Occipital lobe (tissue), 2 donors: ENCODE results near the gene KCNH1. TPM values are rescaled to one million over a fixed set of nuclear protein-coding genes. Genes with fewer than 3 reads are reported as not detected.
"Not testable (repeated sequence)": the region's sequence is repeated elsewhere in the genome, so short reads cannot be mapped to it uniquely, and the experiment has no call there.

Experiments
- DNase-seq: peaks from one replicate; lab custom pipeline; 2025; lab: John Stamatoyannopoulos, UW
- total RNA-seq: library from RNA; depleted of rRNA; stranded (reverse); fragments of >200 nt; gene quantifications from one replicate; pipeline ENCODE4 v1.2.3, GENCODE V29; 2014

KCNH1 gene
- total RNA-seq, 1 donor from 2014 or later = 5.1 TPM

DNA sequence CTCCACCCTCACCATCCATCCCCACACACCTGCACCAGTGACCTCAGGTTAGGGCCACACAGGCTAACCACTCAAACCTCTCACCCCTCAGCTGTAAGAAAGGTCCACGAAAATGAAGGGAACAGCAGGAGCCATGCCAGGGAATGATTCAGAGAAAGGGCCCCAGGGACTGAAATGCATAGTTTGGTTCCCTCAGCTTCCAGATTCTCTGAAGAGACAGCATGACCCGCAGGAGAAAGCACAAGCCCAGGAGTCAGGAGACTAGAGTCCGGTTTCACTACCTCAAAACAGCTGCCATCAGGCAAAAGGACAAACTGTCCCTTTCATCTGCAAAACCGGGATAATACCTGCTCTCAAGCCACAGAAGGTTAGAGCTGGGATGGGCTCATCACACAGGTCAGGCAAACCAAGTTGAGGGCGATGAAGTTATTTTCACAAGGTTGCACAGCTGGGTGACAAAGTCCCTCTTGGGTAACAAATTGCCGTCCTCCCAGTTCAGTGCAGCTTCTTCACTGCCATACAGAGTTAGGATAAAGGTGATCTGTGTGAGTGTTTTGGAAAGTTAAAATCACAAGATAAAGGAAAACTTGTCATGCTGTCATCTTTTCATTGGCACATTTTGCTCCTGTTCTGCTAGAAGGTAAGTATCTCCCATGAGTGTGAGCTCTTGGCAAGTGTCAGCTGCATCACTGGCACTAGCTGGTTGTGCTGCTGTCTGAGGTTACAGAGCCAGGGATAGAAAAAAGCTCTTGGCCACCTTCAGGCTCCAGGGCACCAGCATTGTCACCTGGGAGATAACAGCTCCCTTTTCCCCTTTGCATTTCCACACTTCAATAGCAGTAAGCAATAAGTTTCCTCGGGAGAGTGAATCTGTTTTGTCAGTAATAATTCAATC is 120.4 kb downstream of the KCNH1 start:
- DNase-seq = no peak

DNA sequence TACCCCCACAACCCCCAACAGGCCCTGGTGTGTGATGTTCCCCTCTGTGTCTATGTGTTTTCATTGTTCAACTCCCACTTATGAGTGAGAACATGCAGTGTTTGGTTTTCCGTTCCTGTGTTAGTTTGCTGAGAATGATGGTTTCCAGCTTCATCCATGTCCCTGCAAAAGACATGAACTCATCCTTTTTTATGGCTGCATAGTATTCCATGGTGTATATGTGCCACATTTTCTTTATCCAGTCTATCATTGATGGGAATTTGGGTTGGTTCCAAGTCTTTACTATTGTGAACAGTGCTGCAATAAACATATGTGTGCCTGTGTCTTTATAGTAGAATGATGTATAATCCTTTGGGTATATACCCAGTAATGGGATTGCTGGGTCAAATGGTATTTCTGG is 122.8 kb downstream of the KCNH1 start:
- not testable (repeated sequence) for DNase-seq

DNA sequence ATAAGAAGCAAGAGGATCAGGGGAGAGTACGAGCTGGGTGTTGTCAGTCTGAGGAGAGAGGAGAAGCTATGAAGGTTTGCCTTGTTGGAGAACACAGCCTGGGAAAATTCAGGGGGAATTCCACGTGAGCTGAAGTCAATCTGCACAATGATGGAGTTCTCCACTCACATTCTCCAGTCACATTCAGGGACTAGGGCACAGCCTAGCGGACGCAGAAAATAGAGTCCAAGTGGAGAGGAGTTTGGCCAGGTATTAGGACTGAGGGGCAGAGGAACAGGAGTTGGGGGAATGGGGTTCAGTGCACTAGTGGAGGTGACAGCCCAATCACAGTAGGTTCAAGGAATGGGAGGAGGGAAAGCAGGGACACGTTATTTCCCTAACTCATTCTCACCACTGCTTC is 124.0 kb downstream of the KCNH1 start:
- DNase-seq = no peak

DNA sequence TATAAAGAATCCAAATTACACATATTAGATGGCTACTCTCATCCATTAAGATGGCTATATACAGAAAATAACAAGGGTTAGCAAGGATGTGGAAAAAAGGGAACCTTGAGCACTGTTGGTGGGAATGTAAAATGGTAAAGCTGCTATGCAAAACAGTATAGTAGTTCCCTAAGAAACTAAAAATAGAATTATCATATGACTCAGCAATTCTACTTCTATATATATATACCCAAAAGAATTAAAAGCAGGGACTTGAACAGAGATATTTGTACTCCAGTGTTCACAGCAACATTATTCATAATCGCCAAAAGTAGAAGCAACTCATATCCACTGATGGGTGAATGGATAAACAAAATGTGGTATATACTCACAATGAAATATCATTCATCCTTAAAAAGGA is 126.1 kb downstream of the KCNH1 start:
- DNase-seq = no peak

DNA sequence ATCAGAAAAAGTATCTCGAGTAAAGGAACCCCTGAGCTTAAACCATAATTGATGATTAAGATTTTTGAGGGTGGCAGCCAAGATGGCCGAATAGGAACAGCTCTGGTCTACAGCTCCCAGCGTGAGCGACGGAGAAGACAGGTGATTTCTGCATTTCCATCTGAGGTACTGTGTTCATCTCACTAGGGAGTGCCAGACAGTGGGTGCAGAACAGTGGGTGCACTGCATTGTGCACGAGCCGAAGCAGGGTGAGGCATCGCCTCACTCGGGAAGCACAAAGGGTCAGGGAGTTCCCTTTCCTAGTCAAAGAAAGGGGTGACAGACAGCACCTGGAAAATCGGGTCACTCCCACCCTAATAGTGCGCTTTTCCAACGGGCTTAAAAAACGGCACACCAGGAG is 138.0 kb downstream of the KCNH1 start:
- not testable (repeated sequence) for DNase-seq

DNA sequence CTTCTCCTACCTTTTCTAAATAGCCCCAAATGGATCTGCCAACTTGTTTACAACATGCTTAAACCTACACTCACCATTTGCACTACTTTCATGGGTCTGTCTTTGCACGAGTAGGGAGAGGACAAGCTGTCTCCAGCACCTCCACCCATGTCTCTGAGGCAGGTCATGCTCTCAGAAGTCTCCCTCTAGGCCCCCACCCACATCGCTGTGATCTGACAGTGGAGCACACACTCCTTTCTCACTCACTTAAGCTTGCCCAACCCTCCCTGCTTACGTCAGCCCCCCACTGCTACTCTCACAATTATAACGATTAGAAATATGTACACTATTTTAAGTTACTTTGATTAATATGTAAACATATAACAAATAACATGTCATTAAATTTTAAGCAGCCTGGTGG is 141.1 kb downstream of the KCNH1 start:
- DNase-seq = no peak

- no peak for DNase-seq
Measured at GRCh38 chr1:210989905-210990304, 144.0 kb downstream of the KCNH1 start.

- DNase-seq = peak; percentile 18
Measured at GRCh38 chr1:210981490-210981889, 152.5 kb downstream of the KCNH1 start.

- DNase-seq = no peak
Measured at GRCh38 chr1:210980082-210980481, 153.9 kb downstream of the KCNH1 start.

DNA sequence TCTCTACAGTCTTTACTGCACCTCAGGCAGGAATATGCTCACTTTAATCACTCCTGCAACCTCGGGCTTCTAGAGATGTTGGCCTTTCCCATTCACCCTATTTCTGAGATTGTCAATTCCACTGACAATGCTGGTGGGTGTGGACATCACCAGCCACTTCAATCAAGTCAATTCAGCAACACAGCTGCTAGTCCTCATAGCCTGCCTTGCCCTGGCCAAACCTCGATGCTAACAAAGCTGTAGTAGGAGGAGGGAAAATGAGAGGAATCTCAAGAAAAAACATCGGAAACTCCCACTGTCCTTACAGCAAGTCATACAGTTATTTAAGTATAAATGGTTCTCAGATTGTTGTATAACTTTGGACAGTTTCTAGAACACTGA is 155.0 kb downstream of the KCNH1 start:
- no peak for DNase-seq

DNA sequence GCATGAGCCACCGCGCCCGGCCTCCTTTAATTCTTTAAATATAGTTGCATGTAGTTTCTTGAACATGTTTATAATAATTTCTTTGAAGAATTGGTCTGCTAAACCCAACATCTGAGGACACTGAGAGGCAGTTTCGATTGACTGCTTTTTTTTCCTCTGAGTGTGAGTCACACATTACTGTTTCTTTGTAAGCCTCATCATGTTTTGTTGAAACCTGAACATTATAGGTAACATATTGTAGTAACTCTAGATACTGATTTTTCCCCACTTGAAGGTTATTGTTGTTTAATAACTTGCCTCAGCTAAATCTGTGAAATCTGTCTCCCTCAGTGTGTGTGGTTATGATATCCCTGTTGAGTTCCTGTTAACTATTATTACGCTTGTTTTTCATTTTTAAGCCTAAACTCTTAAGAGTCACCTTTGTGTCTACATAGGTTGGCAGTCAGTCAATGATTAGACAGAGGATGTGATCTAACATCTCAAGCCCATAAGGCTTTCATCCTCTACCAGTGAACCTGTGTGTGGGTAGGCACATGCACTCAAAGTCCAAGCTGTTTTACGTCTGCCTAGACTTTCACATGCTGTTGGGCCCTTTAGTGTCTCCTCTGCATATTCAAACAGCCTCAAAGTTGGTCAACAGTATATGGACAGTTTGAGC is 155.5 kb downstream of the KCNH1 start:
- DNase-seq = no peak

DNA sequence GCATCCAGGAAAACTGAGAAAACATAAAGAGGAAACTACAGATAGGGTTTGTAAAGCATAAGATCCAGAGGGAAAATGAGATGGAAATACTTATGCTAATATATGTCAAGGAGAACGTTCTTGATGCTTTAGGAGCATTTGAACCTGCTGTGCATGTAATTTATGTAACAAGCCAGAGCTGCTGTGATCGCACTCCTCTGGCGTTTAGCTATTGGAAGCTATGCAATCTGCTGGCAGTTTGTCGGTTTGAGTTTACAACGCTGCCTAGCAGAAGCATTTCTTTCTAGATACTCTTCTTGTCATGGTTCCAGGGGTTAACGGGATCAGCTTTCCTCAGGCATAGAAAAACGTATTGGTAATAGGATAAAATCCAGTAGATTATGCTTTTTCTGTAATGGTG is 182.7 kb downstream of the KCNH1 start:
- DNase-seq = no peak

DNA sequence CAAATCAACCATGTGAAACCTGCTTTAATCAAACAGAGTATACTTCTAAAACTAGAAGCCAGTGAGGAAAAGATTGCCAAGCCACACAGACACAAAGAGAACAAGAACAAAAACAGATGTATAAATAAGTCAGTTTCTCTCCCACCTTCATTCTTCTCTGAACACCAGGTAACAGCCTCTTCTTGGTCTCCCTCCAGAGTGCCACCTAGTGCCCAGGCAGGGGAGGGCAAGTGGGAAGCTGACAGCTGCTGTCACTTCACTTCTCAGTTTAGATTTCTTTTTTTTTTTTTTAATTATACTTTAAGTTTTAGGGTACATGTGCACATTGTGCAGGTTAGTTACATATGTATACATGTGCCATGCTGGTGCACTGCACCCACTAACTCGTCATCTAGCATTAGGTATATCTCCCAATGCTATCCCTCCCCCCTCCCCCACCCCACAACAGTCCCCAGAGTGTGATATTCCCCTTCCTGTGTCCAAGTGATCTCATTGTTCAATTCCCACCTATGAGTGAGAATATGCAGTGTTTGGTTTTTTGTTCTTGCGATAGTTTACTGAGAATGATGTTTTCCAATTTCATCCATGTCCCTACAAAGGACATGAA is 183.9 kb downstream of the KCNH1 start:
- DNase-seq = not testable (repeated sequence)

DNA sequence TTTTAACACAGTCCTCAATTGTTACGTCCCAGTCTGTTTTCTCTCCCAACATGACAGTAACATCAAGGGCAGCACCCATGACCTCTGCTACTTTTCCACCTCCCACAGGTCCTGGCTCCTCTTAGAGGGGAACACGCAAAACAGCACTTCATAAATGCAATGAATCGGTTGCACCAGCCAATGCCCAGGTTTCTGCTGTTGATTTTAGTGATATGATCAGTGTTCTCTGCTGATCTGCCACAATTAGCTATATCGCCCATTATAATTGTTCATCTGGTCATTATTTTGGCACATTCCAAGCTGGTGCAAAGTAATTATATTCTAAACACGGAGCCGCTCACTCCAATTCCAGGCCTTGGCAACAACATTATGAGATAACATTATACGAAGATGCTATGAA is 184.5 kb downstream of the KCNH1 start:
- no peak for DNase-seq

- no peak for DNase-seq
Measured at GRCh38 chr1:210949039-210949438, 184.9 kb downstream of the KCNH1 start.

- DNase-seq = no peak
Measured at GRCh38 chr1:210944252-210944651, 189.7 kb downstream of the KCNH1 start.

- no peak for DNase-seq
Measured at GRCh38 chr1:210942513-210942912, 191.4 kb downstream of the KCNH1 start.

DNA sequence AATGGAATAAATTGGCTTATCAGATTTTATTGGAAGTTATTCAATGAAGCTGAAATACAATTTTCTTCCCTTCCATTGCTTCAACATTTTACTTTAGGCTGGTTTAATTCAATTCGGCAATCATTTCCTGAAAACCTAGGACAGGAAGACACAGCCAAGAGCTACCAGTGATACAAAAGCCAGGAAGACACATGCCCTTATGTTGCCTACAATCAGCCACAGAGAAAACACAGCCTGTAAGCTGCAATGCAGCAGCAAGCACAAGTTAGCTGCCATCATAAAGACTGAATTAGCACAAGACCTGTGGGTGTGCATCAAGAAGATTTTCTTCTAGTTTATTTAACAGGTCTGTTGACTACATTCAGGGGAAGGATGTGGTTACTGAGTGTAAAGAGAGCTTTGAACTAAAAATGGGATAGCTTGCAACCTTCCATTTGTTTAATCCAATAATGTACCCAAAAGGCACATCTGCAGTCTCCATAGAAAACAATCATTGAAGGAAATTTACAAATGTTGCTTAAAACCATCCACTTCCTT is 193.8 kb downstream of the KCNH1 start:
- no peak for DNase-seq

- DNase-seq = no peak
Measured at GRCh38 chr1:210938416-210938925, 195.5 kb downstream of the KCNH1 start.

GRCh38 chr1:210937846-210938245 is 196.1 kb downstream of the KCNH1 start:
- no peak for DNase-seq

DNA sequence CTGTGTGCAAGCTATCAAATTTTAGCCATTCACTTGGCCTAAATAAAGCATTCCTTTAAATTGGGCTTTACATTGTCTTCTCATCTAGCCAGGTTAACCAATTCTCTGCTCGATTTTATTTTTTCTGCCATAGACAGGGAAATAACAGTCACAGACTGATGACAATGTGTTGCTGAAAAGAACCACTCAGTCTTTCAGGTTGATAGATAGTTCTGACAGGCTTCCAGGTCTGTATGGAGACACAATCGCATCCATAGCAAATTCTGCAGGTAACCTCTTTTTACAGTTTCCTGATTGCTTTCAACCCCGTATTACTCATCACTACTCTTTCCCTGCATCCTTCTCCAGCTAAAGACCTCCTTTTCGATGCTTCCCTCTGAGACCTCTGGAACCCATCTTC is 198.0 kb downstream of the KCNH1 start:
- DNase-seq = no peak

GRCh38 chr1:210932104-210932503 is 201.8 kb downstream of the KCNH1 start:
- DNase-seq = no peak
